ENCODE measurements around the gene IRAK2. TPM values are rescaled to one million over a fixed set of nuclear protein-coding genes. Genes with fewer than 3 reads are reported as not detected.

Gene IRAK2
- total and polyA plus RNA-seq, 2 of the 8 experiments (the other 6 are each of a cell fraction or from before 2014, with no cell fraction given) = 1.5 TPM

DNA sequence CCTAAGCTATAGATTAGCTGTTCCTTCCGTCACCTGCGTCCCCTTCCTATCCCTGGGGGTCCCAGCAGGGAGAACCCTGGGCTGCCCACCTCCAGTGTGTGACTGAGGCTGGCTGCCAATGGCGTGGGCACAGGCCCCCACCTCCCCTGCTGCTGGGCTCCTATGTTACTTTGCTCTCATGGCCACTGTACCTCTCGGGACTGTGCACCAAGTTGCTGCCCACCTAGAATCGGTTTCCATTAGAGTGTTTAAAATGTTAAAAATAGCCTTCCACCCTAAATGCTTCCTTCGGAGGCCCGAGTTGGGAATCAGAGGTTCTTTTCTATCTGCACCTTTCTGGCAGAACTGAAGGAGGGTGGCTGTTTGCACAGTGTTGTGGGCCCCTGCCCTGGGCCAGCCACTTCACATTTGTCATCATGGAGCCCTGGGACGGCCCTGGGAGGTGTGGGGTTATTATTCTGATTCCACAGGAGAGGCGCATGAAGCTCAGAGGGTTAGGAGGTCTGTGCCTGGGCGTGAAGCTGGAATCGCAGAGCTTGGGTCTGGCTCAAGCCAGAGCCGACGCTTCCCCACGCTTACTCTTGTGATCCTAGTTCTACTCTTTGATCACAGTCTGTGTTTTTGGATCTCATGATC, 29.1 kb downstream of the IRAK2 start:
- no peak overlapping the region for H2BK20ac ChIP-seq (ENCODE audit: low read length)
- H3K14ac ChIP-seq (ENCODE audit: insufficient read length) = no peak overlapping the region
- no peak overlapping the region for H3K4me2 ChIP-seq (ENCODE audit: insufficient read depth in 1 of 2, low read depth in 2 of 2, low read length in 2 of 2)
- H3K4me3 ChIP-seq (ENCODE audit: extremely low read depth in 1 of 4, insufficient read depth in 2 of 4, low read depth in 3 of 4, low read length in 4 of 4) = no peak overlapping the region
- H3K79me1 ChIP-seq (ENCODE audit: low read depth, low read length) = no peaks in the 10 kb centered on the region
- H3K23ac ChIP-seq (ENCODE audit: insufficient read length) = no peak overlapping the region
- H4K91ac ChIP-seq (replicated peaks; ENCODE audit: insufficient read length, low read length) = no peak overlapping the region
- no peak overlapping the region; the same call in 1 of the 2 replicates for H2BK5ac ChIP-seq (ENCODE audit: low read depth, low read length)
- DNase-seq (ENCODE audit: low read depth in 1 of 2, low spot score in 2 of 2) (no peak), FAIRE-seq (no peak)
- H3K27me3 ChIP-seq (replicated peaks in 1 of 4; ENCODE audit: control insufficient read depth in 3 of 4, extremely low read depth in 1 of 4, insufficient read depth in 3 of 4, low read length in 3 of 4) = no peaks in the 10 kb centered on the region
- no peak overlapping the region for H2BK120ac ChIP-seq (replicated peaks; ENCODE audit: low read depth, low read length)
- no peaks in the 10 kb centered on the region for H3K9me3 ChIP-seq (ENCODE audit: insufficient read depth in 2 of 2, low read depth in 1 of 2, low read length in 1 of 2)
- peaks cover 2% of the 10 kb centered on the region; the same call in 1 of the 2 replicates for H3K23me2 ChIP-seq (ENCODE audit: low read depth, low read length)
- no peak overlapping the region for H2BK15ac ChIP-seq (ENCODE audit: low read length)
- H3K9ac ChIP-seq (replicated peaks in 1 of 4; ENCODE audit: extremely low read depth in 1 of 4, low read depth in 3 of 4, low read length in 3 of 4) = no peak overlapping the region
- CTCF ChIA-PET (ENCODE audit: partially characterized antibody) = interaction anchor here (0.7 to 6.3 kb wide), 12 partner anchors 8 to 69 kb away, joined by 3 to 38 read pairs (median 4); partner anchors contain the start of gene IRAK2
- no peak overlapping the region for H3K4ac ChIP-seq (replicated peaks; ENCODE audit: insufficient read length, low read depth, low read length)
- H4K20me1 ChIP-seq (replicated peaks in 1 of 2; ENCODE audit: control insufficient read depth in 1 of 2, insufficient read depth in 2 of 2, low read length in 2 of 2) = no peaks in the 10 kb centered on the region
- H3K56ac ChIP-seq (replicated peaks; ENCODE audit: insufficient read length, low read depth, low read length) = no peak overlapping the region
- POLR2A ChIA-PET (ENCODE audit: partially characterized antibody) = interaction anchor here (1.1 to 1.6 kb wide), 3 partner anchors 18 to 111 kb away, joined by 3 to 4 read pairs (median 3); no protein-coding TSS in a partner anchor
- H2AFZ ChIP-seq (ENCODE audit: low read length) = no peak overlapping the region
- H4K5ac ChIP-seq (ENCODE audit: insufficient read length, low read depth, low read length) = no peak overlapping the region
- no peak overlapping the region for H2BK12ac ChIP-seq (ENCODE audit: low read depth, low read length)
- H3K36me3 ChIP-seq (ENCODE audit: control insufficient read depth in 2 of 4, insufficient read depth in 4 of 4, low read length in 3 of 4) = no peaks in the 10 kb centered on the region
- no peak overlapping the region for H2AK5ac ChIP-seq (ENCODE audit: low read depth, low read length)
- no peak overlapping the region for H3K18ac ChIP-seq (ENCODE audit: extremely low read depth, low read length)
- H3K27ac ChIP-seq (ENCODE audit: low read depth, low read length) = no peak overlapping the region
- H3K4me1 ChIP-seq (replicated peaks in 1 of 4; ENCODE audit: control insufficient read depth in 3 of 4, insufficient read depth in 4 of 4, low read length in 3 of 4) = peaks cover 0 to 3% (median 0%) of the 10 kb centered on the region in 4 experiments; a peak in 1 of 7 replicates
- no peaks in the 10 kb centered on the region for H3K79me2 ChIP-seq (ENCODE audit: control insufficient read depth in 1 of 2, insufficient read depth in 2 of 2, low read length in 2 of 2)
- WGBS, 2 experiments (ENCODE audit: extremely low coverage in 1 of 2, insufficient coverage in 1 of 2, insufficient read length in 1 of 2, insufficient replicate concordance in 2 of 2, low coverage in 1 of 2, low lambda C conversion rate in 2 of 2, missing lambda C conversion rate in 1 of 2) = 87% methylated on average over 14 of the region's 14 CpGs; no CpG with 5 or more reads in 1 of the 2 experiments
- no peak overlapping the region for H4K8ac ChIP-seq (ENCODE audit: extremely low read depth, insufficient read depth, low read length)
- TF ChIP-seq RAD21 (IDR thresholded peaks at IDR 0.05 in 1 of 2, conservative IDR thresholded peaks at IDR 0.05 in 1 of 2; ENCODE audit: low read depth in 2 of 2, low read length in 2 of 2) (no peak), HDAC2 (IDR thresholded peaks at IDR 0.05; ENCODE audit: borderline replicate concordance in 1 of 2, low read depth in 2 of 2, low read length in 2 of 2) (no peak), KDM5A (IDR thresholded peaks at IDR 0.05; ENCODE audit: low read length) (no peak), PHF8 (conservative IDR thresholded peaks at IDR 0.05; ENCODE audit: low read depth, low read length) (no peak), SP2 (IDR thresholded peaks at IDR 0.05; ENCODE audit: low read length) (no peak)

Measured in H1 (cell line).